ENCODE data around the gene TNFAIP2. TPM values are rescaled to one million over a fixed set of nuclear protein-coding genes. Genes with fewer than 3 reads are reported as not detected.
A peak's percentile ranks its signal among the peaks of the same experiment; 100 is the strongest.

Gene TNFAIP2
- total and polyA plus RNA-seq, 5 donors = 41.5 to 51.3 (median 48.6) TPM

DNA sequence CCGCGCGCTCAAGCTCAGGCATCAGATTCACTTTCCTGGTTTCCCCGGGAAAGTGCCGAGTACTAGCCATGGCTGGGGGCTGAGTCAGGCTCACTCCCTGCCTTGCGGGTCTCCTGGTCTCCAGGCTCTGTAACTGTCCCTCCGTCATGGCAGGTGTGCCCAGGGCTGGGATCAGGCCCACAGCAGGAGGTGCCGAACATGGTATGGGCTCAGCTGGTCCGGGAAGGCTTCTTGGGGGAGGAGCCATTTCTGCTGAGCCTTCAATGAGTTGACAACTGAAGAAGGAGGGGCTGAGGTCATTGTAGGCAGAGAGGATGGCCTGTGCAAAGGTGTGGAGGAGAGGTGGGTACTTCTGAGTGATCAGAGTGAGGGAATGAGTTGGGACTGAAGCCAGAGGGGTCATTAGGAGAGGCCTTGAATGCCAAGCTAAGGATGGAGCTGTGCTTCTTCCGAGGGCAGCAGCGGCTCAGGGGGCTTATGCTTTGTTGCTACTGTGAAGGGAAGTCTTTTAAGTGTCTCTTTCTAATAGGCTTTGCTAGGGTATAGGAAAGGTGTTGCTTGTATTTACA lies 28.0 kb upstream of the TNFAIP2 start:
- no peaks in the 10 kb centered on the region for H3K27me3 ChIP-seq (ENCODE audit: control insufficient read depth, insufficient read depth)
- no peaks in the 10 kb centered on the region for H3K9me3 ChIP-seq (ENCODE audit: control insufficient read depth, low read length)
- DNase-seq = peak in 2 of 3 donors; percentile 32 to 33
- no peak for ATAC-seq
- H3K4me1 ChIP-seq (ENCODE audit: control insufficient read depth, insufficient read depth, low read length) = no peaks in the 10 kb centered on the region
- intact Hi-C loops (cut with DNase I) = no loop called here
- WGBS = 92% methylated on average over 11 of the region's 11 CpGs
- no peak overlapping the region for H3K27ac ChIP-seq (ENCODE audit: low read length)
- no peak overlapping the region for H3K4me3 ChIP-seq (ENCODE audit: low read length)

- H3K4me1 ChIP-seq (ENCODE audit: control insufficient read depth, insufficient read depth, low read length) = no peaks in the 10 kb centered on the region
- ATAC-seq (no peak), DNase-seq (no peak)
- H3K27me3 ChIP-seq (ENCODE audit: control insufficient read depth, insufficient read depth) = no peaks in the 10 kb centered on the region
- H3K4me3 ChIP-seq (ENCODE audit: low read length) = no peak overlapping the region
- 80% methylated on average over 4 of the region's 4 CpGs for WGBS
- H3K9me3 ChIP-seq (ENCODE audit: control insufficient read depth, low read length) = no peaks in the 10 kb centered on the region
- no peak overlapping the region for H3K27ac ChIP-seq (ENCODE audit: low read length)
- intact Hi-C loops (cut with DNase I) = no loop called here
Measured at GRCh38 chr14:103096387-103096786, 26.9 kb upstream of the TNFAIP2 start.

- no peak overlapping the region for H3K27ac ChIP-seq (ENCODE audit: low read length)
- no peaks in the 10 kb centered on the region for H3K4me1 ChIP-seq (ENCODE audit: control insufficient read depth, insufficient read depth, low read length)
- H3K27me3 ChIP-seq (ENCODE audit: control insufficient read depth, insufficient read depth) = no peaks in the 10 kb centered on the region
- no peak overlapping the region for H3K4me3 ChIP-seq (ENCODE audit: low read length)
- DNase-seq (peak in 2 of 3 donors; percentile 39 to 45), ATAC-seq (no peak)
- H3K9me3 ChIP-seq (ENCODE audit: control insufficient read depth, low read length) = no peaks in the 10 kb centered on the region
- WGBS = 82% methylated on average over 26 of the region's 26 CpGs
- intact Hi-C loops (cut with DNase I) = no loop called here
Measured at GRCh38 chr14:103097244-103097993, 25.8 kb upstream of the TNFAIP2 start.

- WGBS = 76% methylated on average over 31 of the region's 31 CpGs
- Histone ChIP-seq H3K9me3 (ENCODE audit: control insufficient read depth, low read length) (no peaks in the 10 kb centered on the region), H3K4me3 (ENCODE audit: low read length) (no peak overlapping the region), H3K4me1 (ENCODE audit: control insufficient read depth, insufficient read depth, low read length) (no peaks in the 10 kb centered on the region), H3K27me3 (ENCODE audit: control insufficient read depth, insufficient read depth) (no peaks in the 10 kb centered on the region), H3K27ac (ENCODE audit: low read length) (no peak overlapping the region)
- intact Hi-C loops (cut with DNase I) = no loop called here
- DNase-seq (peak; percentile 12 to 60 (median 45)), ATAC-seq (no peak)
Measured at GRCh38 chr14:103097994-103098957, 25.0 kb upstream of the TNFAIP2 start.

DNA sequence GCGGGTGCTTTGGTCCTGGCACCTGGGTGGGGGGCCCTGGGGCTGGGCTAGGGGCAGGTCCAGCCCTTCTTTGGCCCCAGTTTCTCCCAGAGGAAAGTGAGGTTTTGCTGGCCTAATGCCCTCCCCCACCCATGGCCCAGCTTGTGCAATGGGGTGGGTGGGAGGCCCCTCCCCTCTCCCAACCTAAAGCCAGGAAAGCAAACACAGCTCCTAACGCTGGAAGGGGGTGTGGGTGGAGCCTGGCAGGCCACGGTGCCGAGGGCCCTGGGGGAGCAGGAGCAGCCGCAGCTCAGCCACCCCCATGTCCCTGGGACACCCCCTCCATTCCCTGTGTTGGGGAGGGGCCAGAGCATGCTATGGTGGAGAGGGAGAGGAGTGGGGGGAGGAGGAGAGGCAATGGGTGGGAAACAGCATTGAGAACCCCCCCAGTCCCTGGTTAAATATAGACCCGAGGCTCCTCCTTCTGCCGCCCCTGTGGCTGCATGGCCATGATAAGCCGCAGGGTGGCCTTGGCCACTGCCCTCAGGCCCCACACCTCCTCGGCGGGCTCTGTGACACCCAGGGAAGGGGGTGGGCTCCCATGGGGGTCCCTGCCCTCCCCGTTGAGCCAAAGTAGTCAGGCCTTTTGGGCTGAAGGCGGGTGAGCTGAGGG lies 24.1 kb upstream of the TNFAIP2 start:
- Histone ChIP-seq H3K4me1 (ENCODE audit: control insufficient read depth, insufficient read depth, low read length) (no peaks in the 10 kb centered on the region), H3K9me3 (ENCODE audit: control insufficient read depth, low read length) (no peaks in the 10 kb centered on the region), H3K27ac (ENCODE audit: low read length) (no peak overlapping the region), H3K4me3 (ENCODE audit: low read length) (no peak overlapping the region), H3K27me3 (ENCODE audit: control insufficient read depth, insufficient read depth) (no peaks in the 10 kb centered on the region)
- intact Hi-C loops (cut with DNase I) = no loop called here
- 45% methylated on average over 12 of the region's 12 CpGs for WGBS
- DNase-seq (peak; percentile 29 to 73 (median 62)), ATAC-seq (peak in 1 of 2 donors; percentile 3)

- DNase-seq (peak in 2 of 3 donors; percentile 30 to 34), ATAC-seq (no peak)
- intact Hi-C loops (cut with DNase I) = loop anchor here in 2 of 4 donors (10.0 kb wide), 2 partner anchors 85 to 195 kb away; no protein-coding TSS in a partner anchor
- Histone ChIP-seq H3K4me1 (ENCODE audit: control insufficient read depth, insufficient read depth, low read length) (no peaks in the 10 kb centered on the region), H3K9me3 (ENCODE audit: control insufficient read depth, low read length) (no peaks in the 10 kb centered on the region), H3K27ac (ENCODE audit: low read length) (no peak overlapping the region), H3K4me3 (ENCODE audit: low read length) (no peak overlapping the region), H3K27me3 (ENCODE audit: control insufficient read depth, insufficient read depth) (no peaks in the 10 kb centered on the region)
- 85% methylated on average over 8 of the region's 8 CpGs for WGBS
Measured at GRCh38 chr14:103099733-103100280, 23.5 kb upstream of the TNFAIP2 start.

DNA sequence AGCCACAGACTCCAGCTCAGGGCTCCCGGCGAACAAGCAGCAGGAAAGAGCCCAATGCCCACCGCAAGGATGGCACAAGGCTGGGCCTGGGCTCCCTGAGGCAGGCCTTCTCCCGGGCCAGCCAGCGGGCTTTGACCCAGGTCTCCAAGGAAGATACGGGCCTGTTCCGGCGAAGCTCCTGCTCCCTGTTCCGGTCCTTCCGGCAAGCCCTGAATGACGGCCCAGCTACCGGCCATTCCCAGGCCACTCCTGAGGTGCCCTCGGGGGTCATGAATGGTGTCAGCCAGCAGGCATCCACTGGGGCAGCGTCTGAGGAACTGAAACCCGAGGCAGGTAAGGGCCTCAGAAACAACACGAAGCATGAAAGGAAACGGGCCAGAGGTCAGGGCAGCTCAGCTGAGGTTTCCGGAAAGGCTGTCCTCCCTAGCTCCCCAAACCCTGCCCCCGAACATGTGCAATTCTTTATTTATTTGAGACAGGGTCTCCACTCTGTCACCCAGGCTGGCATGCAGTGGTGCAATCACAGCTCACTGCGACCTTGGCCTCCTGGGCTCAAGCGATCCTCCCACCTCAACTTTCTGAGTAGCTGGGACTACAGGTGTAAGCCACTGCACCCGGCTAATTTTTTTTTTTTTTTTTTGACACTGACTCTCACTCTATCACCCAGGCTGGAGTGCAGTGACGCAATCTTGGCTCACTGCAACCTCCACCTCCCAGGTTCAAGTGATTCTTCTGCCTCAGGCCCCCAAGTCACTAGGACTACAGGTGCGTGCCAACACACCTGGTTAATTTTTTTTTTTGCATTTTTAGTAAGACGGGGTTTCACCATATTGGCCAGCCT lies 22.8 kb upstream of the TNFAIP2 start:
- 89% methylated on average over 25 of the region's 25 CpGs for WGBS
- ATAC-seq (no peak), DNase-seq (peak in 2 of 3 donors; percentile 12 to 49)
- intact Hi-C loops (cut with DNase I) = loop anchor here in 2 of 4 donors (10.0 kb wide), 2 partner anchors 84 to 194 kb away; no protein-coding TSS in a partner anchor
- Histone ChIP-seq H3K27me3 (ENCODE audit: control insufficient read depth, insufficient read depth) (no peaks in the 10 kb centered on the region), H3K4me3 (ENCODE audit: low read length) (no peak overlapping the region), H3K4me1 (ENCODE audit: control insufficient read depth, insufficient read depth, low read length) (no peaks in the 10 kb centered on the region), H3K9me3 (ENCODE audit: control insufficient read depth, low read length) (no peaks in the 10 kb centered on the region), H3K27ac (ENCODE audit: low read length) (no peak overlapping the region)

GRCh38 chr14:103101257-103101962 lies 21.9 kb upstream of the TNFAIP2 start:
- Histone ChIP-seq H3K27ac (ENCODE audit: low read length) (no peak overlapping the region), H3K4me3 (ENCODE audit: low read length) (no peak overlapping the region), H3K9me3 (ENCODE audit: control insufficient read depth, low read length) (no peaks in the 10 kb centered on the region), H3K27me3 (ENCODE audit: control insufficient read depth, insufficient read depth) (no peaks in the 10 kb centered on the region), H3K4me1 (ENCODE audit: control insufficient read depth, insufficient read depth, low read length) (no peaks in the 10 kb centered on the region)
- DNase-seq (peak in 2 of 3 donors; percentile 36 to 43), ATAC-seq (no peak)
- intact Hi-C loops (cut with DNase I) = loop anchor here in 2 of 4 donors (10.0 kb wide), 2 partner anchors 83 to 193 kb away; no protein-coding TSS in a partner anchor
- WGBS = 94% methylated on average over 11 of the region's 11 CpGs

GRCh38 chr14:103101963-103102688 lies 21.1 kb upstream of the TNFAIP2 start:
- DNase-seq = peak in 2 of 3 donors; percentile 64 to 67
- Histone ChIP-seq H3K9me3 (ENCODE audit: control insufficient read depth, low read length) (no peaks in the 10 kb centered on the region), H3K4me1 (ENCODE audit: control insufficient read depth, insufficient read depth, low read length) (no peaks in the 10 kb centered on the region), H3K27ac (ENCODE audit: low read length) (no peak overlapping the region), H3K27me3 (ENCODE audit: control insufficient read depth, insufficient read depth) (no peaks in the 10 kb centered on the region), H3K4me3 (ENCODE audit: low read length) (no peak overlapping the region)
- no peak for ATAC-seq
- WGBS = 23% methylated on average over 85 of the region's 85 CpGs
- intact Hi-C loops (cut with DNase I) = loop anchor here in 2 of 4 donors (10.0 kb wide), 2 partner anchors 83 to 193 kb away; no protein-coding TSS in a partner anchor
